GM12873 (cell line): ENCODE results near the gene AAGAB.

Source experiments
- CTCF ChIP-seq: IDR thresholded peaks from 2 replicates; pipeline ENCODE4 v1.5.1; 2012; ENCODE audit warnings: low read depth, mild to moderate bottlenecking, moderate library complexity, low read length, control low read depth; ENCODE audit not compliant: insufficient read depth; ENCODE audit errors: missing control alignments

Gene AAGAB

GRCh38 chr15:67280217-67280616 lies 25.8 kb upstream of the AAGAB start:
- no peak for TF ChIP-seq CTCF

GRCh38 chr15:67276666-67277065 lies 22.2 kb upstream of the AAGAB start:
- no peak for TF ChIP-seq CTCF

- no peak for TF ChIP-seq CTCF
Measured at GRCh38 chr15:67274236-67274635, 19.8 kb upstream of the AAGAB start.

- no peak for TF ChIP-seq CTCF
Measured at GRCh38 chr15:67267951-67268941, 13.8 kb upstream of the AAGAB start.

- no peak for TF ChIP-seq CTCF
Measured at GRCh38 chr15:67267440-67267839, 13.0 kb upstream of the AAGAB start.

- TF ChIP-seq CTCF: no peak
Measured at GRCh38 chr15:67266870-67267269, 12.4 kb upstream of the AAGAB start.

GRCh38 chr15:67259806-67260205 lies 5.3 kb upstream of the AAGAB start:
- TF ChIP-seq CTCF: no peak
